T follicular helper cell (primary cell): ENCODE data around the gene CCL27.
A peak's percentile ranks its signal among the peaks of the same experiment; 100 is the strongest.

Experiments used
- DNase-seq: peaks from one replicate; pipeline ENCODE4 v3.0.0-alpha.2; 2020; ENCODE audit warnings: low read depth

Gene CCL27

DNA sequence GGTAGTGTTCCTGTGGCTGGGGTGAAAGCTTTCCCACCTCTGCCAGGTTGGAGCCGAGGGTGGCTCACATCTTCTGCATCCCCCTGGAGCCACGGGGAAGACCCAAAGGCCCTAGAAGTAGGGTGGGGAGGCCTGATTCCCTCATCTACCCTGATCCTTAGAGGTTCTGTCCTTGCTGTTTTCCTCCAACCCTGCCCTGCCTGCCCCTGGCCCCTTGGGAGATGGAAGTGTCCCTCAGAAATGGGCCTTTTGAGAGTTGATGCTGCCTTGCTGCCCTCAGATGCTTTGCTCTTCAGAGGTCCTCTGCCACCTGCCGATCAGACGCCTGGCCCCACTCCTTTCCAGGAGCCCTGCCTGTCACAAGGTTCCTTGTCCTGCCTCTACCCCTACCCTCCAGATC lies 22.4 kb upstream of the CCL27 start:
- DNase-seq: no peak

DNA sequence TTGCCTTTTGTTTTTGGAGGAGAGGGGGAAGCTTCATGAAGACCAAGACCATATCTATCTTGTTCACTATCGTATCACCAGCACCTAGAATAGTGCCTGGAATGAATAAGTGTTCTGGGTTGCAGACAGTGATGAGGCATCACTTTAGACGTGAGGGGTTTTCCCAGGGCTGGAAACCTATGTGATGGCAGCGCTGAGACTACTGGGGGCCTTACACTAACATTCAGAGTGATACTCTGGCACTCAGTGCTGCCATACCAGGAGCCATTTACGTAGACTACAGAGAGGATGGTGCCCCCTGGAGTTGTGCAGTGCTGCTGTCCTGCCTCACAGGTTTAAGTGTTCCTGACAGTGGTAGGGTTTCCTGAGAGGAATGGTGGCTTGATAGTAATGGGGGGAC lies 21.7 kb upstream of the CCL27 start:
- no peak for DNase-seq

DNA sequence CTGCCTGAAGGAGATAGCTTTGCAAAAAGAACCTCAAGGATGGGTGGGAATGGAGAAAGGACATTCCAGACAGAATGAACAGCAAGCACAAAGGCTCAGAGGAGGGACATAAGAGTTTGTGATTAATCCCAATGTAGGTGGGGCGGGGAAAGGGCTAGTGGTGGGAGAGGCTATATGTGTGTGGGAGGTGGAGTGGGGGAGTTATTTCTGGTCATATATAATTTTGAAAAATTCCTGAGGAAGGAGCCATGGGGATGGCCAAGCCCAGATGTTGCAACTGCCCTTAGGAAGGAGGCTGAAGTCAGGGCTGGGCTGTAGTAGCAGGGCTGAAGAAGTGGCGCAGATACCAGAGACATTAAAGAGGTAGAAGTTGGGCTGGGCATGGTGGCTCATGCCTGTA lies 13.4 kb upstream of the CCL27 start:
- DNase-seq: no peak

DNA sequence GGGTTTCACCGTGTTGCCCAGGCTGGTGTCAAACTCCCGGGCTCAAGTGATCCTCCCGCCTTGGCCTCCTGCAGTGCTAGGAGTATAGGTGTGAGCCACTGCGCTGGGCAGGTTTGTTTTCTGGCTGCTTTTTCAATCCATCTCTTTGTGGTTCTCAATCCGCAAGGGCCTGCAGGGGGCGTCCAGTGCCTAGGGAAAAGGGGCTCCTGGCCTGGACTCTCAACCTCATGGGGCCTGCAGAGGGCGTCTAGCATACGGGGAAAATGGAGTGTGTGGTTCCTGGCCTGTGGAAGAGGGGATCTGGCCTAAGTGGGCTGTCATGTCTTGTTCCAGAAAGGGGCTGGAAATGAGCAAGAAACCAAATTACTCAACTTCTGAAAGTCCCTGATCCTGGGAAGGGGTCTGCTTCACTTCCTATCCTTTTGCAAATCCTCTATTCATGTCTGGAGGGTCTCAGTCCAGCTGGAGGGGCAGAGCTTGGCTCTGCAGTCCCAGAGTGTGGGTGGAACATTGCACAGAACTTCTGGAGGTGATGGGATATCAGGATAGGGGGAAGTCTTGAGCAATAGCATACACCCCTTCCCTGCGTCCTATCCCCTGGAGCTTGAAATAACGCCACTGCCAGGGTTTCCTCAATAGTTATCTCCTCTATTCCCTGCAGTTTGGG lies 12.7 kb upstream of the CCL27 start:
- DNase-seq: peak; percentile 32

DNA sequence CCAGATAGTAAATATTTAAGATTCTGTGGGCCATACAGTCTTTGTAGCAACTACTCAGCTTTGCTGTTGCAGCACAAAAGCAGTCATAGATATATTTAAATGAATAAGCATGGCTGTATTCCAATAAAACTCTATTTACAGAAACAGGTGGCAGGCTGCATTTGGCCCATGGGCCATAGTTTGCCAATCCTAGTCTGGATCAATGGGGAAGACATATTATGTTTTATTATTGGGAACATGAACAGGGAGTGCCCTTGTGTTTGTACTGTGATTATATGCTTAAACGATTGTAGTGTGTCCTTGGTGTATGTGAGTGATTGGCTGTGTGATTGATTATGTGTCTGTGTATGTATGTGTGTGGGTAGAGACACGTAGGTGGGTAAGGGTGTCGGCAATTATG lies 12.0 kb upstream of the CCL27 start:
- DNase-seq: no peak

DNA sequence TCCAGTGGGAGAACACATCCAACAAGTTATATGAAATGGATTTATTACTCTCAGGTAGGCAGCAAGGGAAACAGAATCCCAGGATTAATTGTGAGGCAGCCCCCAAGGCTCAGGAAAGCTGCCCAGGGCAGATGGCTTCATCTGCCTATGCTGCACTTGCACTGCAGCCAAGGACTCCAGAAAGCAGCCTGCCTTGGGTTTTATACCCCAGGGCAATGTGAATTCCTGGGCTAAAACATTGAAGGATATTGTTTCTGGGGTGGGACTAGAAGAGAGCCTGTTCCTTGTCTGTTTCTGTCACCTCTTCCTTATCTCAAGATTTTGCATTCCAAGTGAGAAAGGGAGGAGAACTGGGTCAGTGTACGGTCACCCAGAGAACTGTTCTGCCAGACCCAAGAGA lies 8.8 kb upstream of the CCL27 start:
- no peak for DNase-seq

DNA sequence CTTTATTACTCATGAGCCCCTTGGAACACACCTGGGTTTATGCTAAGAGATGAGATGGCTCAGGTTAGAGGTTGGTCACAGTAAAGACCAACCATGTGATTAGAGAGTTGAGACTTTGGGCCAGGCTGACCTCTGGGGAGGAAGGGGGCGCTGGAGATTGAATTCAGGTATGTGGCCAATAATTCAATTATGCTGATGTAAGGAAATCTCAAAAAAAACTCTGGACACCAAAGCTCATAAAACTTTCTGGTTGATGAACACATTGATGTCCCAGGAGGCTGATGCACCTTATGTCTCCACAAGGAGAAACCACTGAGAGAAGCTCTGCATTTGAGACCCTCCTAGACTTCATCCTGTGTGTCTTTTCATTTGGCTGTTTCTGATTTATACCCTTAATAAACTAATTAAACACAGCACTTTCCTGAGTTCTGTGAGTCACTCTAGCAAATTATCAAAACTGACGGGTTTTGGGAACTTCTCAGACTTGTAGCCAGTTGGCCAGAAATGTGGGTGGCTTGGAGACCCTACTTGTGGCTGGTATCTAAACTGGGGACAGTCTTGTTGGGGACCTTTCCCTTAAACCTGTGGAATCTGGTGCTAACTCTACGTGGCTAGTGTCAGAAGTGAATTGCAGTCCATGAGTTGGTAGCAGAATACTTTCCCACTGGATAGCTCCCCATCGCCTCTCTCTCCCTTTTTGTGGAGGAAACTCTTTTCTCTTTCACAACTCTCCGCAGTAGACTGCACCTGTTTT lies 7.5 kb upstream of the CCL27 start:
- no peak for DNase-seq

DNA sequence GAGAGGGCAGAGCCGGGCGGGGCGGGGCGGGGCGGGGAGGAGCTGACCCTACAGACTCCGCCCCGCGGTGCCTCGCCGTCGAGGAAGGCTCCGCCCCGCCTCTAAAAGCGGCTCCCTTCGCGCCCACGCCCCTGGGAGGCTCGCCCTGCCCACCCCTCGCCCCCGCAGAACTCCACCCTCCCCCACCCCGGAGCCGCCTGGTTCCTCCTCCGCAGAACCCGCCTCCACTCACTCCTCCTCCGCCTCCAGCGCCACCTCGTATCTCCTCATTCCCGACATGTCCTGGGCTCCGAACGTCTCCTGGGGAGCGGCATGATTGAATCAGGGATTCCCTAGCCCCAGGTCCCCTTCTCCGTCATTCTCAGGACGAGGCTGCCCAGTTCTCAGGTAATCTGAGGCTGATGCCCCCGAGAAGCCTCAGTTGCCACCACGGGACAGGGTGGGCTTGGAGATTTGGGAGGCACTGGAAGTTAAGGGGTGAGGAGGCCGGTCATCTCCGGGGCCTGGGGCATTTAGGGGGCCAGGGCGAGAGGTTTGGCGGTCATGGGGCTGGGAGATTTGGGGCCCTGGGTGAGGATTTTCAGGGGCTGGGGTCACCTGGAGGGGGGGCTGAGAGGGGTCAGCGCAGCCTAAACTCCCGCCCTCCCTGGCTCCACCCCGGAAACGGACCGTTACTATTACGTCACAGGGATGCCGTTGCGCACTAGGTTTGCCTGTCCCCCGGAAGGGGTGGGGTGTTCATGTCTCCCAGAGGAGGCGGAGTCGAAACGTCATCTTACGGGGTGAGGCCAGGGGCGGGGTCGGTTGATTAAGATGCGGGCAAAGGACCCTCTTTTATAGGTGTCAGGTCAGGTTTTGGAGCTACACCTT lies 3.2 kb upstream of the CCL27 start:
- DNase-seq: peak; percentile 88

DNA sequence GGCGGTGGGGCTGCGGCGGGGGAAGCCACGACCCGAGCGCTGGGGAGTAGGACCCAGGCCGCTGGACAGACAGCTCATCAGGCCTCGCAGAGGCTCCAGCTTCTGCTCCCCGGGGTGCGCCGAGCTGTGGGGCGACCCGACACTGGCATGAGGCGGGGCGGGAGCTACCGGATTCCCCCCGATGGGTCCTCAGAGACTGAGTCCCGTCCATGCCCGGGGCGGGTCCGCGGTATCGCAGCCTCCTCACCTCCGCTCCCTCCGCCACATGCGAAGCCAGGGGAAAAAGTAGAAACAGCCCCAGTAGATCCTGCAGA lies 2.6 kb upstream of the CCL27 start:
- DNase-seq: no peak

DNA sequence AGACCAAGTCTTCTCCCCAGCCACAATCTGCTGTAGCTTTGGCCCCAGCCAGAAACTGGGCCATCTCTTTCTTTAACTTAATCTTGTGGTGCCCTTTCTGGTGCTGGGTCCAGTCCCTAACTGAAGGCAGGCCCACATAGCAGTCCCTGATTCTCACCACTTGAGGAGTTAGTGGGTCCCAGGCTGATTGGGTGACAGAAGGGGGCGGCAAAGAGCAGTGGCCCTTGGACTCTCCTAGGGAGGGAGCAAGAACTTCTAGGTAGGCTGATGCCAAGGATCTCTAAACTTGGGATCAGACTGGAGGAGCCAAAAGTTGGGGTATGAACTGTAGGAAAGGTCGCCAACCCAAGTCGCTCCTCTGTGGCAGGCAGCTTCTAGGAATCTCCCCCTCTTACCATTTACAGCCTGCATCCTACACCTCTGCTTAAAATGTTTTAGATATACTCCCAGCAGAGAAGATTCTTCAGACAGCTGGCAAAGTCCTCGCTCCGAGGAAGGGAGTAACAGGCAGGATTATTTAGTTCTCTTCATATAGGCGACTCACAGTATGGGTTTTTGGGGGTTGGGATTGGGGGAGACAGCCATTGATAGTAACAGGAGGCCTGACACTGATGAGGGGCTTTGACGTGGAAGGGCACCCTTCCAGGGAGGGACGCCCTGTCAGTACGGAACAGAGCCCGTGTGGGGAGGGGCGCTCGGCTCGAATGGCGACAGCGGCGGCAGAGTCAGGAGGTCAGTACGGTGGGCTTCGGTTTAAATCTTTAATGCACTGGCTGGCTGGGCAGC lies 2.0 kb upstream of the CCL27 start:
- peak; percentile 65 for DNase-seq

DNA sequence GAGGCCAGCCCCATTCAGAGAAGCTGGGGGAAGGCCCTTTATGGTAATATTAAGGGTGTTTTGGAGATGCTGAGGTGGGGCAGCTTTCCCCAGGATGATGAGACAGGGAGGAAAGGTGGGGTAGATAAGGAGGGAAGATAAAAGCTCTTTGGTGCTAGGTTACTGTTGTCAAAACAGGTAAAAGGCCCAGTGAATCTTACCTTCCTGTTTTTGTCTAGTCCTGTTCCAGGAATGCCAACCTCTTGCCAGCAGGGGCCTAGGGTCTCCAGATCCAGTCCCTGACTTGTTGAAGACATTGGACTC lies 797 bp upstream of the CCL27 start:
- DNase-seq: no peak

DNA sequence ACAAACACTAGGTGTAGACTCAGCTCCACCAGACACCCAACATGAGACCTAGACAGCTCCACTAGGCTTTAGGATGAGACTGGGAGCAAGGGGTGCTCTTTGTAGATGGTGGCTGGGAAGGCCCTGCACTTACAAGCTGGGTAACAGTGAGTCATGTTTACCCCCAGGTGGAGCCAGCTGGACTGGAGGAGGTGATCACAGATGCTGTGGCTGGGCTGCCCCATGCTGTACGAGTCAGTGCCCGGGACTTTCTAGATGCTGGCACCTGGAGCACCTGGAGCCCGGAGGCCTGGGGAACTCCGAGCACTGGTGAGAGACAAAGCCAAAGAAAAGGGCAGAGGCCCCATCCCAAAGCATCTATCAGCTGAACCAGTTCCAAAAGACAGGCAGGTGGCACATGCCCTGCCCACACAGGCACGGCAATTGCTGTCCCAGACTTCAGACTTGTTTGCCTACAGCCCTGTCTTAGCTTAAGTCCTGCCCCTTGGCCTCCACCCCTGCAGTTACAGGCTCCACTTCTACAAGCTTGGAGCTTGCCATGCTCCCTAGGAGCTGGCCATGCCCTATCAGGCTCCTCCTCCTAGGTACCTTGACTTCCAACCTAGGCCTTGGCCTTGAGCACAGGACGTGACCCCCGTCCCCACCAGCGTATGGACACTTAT lies 2.7 kb downstream of the CCL27 start:
- no peak for DNase-seq

DNA sequence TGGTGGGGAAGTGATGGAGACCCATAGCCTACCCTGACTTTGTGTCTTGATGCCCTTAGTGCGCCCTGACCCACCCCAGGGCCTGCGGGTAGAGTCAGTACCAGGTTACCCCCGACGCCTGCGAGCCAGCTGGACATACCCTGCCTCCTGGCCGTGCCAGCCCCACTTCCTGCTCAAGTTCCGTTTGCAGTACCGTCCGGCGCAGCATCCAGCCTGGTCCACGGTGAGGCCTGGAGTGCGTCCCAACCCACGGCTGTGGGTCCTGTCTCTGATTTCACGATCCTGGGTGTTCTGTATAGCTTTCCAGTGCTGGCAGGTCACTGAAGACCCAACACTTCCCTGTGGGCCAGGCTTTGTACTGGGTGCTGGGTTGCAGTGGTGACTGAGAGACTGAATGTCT lies 4.0 kb downstream of the CCL27 start:
- no peak for DNase-seq

DNA sequence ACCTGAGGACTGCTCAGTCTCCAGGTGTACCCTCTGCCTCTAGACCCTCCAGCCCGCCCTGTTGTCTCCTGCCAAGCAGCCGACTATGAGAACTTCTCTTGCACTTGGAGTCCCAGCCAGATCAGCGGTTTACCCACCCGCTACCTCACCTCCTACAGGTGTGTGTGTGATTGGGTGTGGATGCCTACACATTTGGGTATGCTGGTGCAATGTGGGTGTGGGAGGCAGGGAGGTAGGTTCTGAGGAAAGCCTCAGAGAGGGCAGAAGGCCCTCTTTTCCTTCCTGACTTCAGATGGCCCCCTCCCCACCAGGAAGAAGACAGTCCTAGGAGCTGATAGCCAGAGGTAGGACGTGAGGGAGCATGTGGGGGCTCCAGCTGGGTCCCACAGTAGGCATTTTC lies 5.5 kb downstream of the CCL27 start:
- DNase-seq: no peak

DNA sequence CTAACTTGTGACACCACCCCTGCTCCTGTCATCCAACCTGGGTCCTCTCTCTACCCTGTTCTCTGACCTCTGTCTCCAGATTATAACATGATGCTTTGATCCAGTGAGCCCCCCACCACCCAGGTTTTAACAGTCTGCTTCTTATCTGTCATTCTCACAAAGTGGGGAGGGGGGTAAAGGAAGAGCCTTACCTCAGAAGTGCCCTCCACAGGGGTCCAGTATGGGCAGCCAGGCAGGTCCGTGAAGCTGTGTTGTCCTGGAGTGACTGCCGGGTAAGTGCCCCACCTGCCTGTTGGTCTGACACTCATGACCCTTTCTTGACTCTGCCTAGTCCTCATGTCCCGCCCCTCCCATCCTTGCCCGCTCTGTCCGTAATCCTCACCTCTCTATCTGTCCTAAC lies 7.1 kb downstream of the CCL27 start:
- DNase-seq: no peak

DNA sequence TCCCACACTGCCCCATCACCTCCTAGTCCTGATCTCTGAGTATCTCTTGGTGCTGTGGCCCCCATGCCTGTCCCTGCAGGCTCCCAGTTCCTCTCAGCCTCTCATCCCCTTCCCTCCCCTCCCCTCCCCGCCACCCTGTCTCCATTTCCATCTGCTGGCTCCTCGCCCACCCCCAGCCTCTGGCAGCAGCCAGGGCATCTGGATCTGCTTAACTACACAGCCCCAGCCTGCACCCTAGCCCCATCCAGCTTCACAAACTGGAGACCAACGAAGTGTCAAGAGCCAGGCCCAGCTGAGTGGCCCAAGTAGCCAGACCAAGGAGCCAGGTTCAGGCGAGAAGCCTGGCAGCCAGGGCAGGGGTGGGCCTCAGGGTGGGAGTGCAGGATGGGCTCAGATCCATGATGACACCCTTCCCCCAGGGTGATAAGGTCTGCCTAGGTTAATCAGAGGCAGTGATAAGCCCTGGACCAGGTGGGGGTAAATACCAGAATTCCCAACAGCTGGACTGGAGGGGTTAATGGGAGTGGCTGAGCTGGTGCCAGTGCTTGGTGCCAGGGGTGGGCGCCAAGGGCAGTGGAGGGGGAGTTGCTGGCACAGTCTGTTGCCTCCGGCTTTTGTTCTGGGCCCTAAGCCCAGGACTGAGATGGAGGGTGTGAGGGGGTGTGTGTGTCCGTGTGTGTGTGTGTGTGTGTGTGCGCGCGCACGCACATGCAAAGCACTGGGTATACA lies 8.0 kb downstream of the CCL27 start:
- DNase-seq: no peak

DNA sequence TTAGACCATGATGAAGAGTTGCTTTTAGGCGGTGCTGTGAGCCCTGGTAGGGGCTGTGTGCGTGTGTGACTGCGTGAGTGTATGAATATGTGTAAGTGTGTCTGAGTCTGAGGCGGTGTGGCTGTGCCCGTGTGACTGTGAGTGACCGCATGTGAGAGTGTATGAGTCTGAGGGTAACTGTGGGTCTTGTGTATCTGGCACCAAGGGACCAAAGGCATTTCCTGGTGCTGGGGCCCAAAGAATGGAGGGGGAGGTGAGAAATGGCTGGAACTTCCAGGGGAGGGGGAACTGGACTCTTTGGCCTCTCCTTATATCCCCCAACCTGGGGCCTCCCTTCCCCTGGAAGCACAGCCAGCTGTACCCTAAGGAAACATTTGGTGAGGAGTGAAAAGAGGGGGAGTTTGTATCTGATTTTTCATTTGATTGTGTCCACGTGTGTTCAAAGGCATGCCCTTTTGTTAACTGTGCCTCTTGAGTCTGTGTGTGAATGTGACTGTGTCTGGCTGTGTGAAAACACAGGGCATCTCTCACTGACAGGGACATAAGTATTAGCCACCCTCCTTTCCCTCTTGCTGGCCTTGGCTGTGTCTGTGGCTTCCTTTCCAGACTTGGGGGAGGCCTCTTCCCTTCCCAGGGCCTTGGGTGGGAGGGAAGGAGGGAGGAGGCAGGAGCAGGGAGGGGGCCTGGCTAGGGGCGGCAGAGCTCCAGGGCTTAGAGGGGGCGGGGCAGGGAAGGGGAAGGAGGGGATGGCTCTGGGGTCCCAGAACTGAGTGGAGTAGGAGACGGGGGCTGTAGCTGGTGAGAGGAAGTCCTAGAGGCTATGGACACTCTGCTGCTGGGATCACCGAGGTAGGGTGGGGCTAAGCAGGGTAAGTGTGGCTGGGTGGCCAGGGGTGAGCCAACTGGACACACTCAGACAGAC lies 9.0 kb downstream of the CCL27 start:
- DNase-seq: no peak

DNA sequence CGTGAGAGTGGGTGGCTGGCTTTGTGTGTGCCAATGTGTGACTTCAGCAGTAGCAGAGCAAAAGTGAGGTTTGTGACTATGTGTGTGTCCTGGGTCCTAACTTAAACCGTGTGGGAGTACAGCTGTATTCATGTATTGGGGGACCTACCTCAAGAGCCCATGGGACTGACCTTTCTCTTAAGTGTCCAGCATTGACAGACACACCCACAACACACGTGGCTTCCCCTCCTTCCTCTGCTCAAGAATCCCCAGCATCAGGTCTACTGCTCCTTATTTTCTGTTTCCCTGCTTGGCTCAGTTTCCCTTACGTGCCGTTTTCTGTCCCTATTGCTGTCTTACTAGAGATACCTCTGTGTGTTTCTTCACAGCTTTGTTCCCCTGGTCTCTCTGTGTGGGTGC lies 9.9 kb downstream of the CCL27 start:
- DNase-seq: no peak

DNA sequence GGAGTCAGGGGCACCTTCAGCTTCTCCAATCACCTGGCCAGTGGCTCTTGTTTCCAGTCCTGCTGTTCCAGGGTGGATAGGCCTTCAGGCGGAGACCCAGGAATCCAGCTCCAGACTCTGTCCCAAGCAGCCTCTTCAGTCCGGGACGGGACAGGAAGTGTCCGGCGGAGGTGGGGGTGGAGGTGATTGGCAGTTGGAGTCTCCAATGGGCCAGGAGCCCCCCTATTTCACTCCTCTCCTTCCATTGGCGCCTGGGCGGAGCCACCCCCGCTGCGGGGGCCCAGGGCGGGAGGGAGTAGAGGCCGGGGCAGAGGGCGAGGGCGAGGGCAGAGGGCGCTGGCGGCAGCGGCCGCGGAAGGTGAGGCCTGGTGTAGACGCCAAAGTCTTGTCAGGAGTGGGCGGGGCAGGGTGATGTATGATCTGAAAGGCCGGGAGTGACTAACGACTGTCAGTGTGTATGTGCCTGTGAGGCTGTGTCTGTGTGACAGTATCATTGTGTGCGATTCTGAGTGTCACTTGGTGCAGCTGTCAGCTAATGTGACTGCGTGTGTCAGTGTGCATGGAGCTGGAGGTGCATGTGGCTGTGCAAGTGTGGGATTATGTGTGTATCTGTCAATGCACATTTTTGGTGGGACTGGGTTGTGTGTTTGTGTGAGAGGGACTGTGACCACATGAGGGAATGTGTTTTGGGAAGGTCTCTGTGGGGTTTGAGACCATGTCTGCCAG lies 10.4 kb downstream of the CCL27 start, which contains the start of gene IL11RA:
TSS of gene IL11RA (plus strand) at position 310 of the 726 bp plus-strand sequence. CDS start 3,033 bp downstream, outside the sequence.
- DNase-seq: no peak
